ENCODE data around the gene EID3.

EID3 gene

GRCh38 chr12:104299842-104300481 lies 3.6 kb upstream of the EID3 start:
- Histone ChIP-seq H3K27me3 (ENCODE audit: control insufficient read depth in 5 of 5, insufficient read depth in 4 of 5, low read length in 5 of 5) (no peaks in the 10 kb centered on the region), H3K9me3 (ENCODE audit: control insufficient read depth in 5 of 5, low read length in 5 of 5) (no peaks in the 10 kb centered on the region), H3K27ac (ENCODE audit: low read depth, low read length) (no peak overlapping the region), H3K4me1 (ENCODE audit: control insufficient read depth in 5 of 5, insufficient read depth in 5 of 5, low read length in 5 of 5) (peaks cover 0 to 42% (median 29%) of the 10 kb centered on the region in 5 donors), H3K4me3 (ENCODE audit: low read depth in 1 of 5, low read length in 5 of 5) (no peak overlapping the region), H3K36me3 (ENCODE audit: control insufficient read depth in 5 of 5, insufficient read depth in 5 of 5, low read length in 5 of 5) (peaks cover 2 to 24% (median 10%) of the 10 kb centered on the region in 5 donors), H3K9ac (ENCODE audit: low read length in 5 of 5) (peak overlapping the region in 1 of 5 donors; percentile 7)

DNA sequence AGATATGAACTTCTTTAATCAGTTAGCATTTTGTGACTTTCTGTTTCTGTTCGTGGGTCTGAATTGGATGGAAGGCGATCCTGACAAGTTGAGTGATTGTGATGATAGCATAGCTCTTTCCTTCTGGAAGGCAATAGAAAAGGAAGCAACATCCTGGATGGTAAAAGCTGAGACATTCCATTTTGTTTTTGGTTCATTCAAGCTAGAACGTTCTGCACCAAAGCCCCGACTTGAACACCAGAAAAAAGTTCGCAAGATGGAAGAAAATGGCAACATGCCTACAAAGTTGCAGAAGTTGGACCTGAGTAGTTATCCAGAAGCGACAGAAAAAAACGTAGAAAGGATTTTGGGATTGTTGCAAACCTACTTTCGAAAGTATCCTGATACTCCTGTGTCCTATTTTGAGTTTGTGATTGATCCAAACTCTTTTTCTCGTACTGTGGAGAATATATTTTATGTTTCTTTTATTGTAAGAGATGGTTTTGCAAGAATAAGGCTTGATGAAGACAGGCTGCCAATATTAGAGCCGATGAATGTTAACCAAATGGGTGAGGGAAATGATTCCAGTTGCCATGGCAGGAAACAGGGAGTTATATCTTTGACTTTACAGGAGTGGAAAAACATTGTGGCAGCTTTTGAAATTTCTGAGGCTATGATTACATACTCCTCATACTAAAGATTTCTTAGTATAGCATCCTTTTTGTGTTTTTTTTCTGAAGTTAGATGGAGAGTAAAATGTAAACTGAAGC lies 896 bp downstream of the EID3 start:
- peak overlapping the region; percentile 79 for H3K27ac ChIP-seq (ENCODE audit: low read depth, low read length)
- peak overlapping the region; percentile 58 to 84 (median 80) for H3K4me3 ChIP-seq (ENCODE audit: low read depth in 1 of 5, low read length in 5 of 5)
- no peaks in the 10 kb centered on the region for H3K9me3 ChIP-seq (ENCODE audit: control insufficient read depth in 5 of 5, low read length in 5 of 5)
- H3K9ac ChIP-seq (ENCODE audit: low read length in 5 of 5): peak overlapping the region; percentile 52 to 86 (median 67)
- H3K27me3 ChIP-seq (ENCODE audit: control insufficient read depth in 5 of 5, insufficient read depth in 4 of 5, low read length in 5 of 5): no peaks in the 10 kb centered on the region
- peaks cover 0 to 52% (median 39%) of the 10 kb centered on the region in 5 donors for H3K4me1 ChIP-seq (ENCODE audit: control insufficient read depth in 5 of 5, insufficient read depth in 5 of 5, low read length in 5 of 5)
- peaks cover 0 to 2% (median 0%) of the 10 kb centered on the region in 5 donors for H3K36me3 ChIP-seq (ENCODE audit: control insufficient read depth in 5 of 5, insufficient read depth in 5 of 5, low read length in 5 of 5)

- H3K27ac ChIP-seq (ENCODE audit: low read depth, low read length): no peak overlapping the region
Observed at GRCh38 chr12:104305349-104305748, 1.8 kb downstream of the EID3 start.

DNA sequence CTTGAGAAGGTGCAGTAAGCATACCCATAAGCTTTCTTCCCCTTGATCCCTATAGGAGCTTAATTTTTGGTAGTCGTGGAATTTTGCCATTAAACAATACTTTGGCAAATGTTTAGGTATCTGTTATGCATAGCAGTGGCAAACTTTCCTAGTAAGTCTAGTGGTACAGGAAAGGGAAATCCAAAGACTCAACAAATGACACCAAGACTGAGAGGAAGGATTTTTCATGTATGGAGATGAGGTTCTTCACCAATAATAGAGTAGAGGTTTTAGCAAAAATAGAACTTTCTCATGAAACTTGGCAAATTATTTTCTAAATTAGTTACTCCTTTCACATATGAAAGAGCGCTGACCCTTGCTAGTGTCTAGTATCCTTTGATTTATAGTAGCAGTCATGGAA lies 2.8 kb downstream of the EID3 start:
- Histone ChIP-seq H3K4me1 (ENCODE audit: control insufficient read depth in 5 of 5, insufficient read depth in 5 of 5, low read length in 5 of 5) (peaks cover 0 to 44% (median 35%) of the 10 kb centered on the region in 5 donors), H3K4me3 (ENCODE audit: low read depth in 1 of 5, low read length in 5 of 5) (no peak overlapping the region), H3K27me3 (ENCODE audit: control insufficient read depth in 5 of 5, insufficient read depth in 4 of 5, low read length in 5 of 5) (no peaks in the 10 kb centered on the region), H3K9ac (ENCODE audit: low read length in 5 of 5) (no peak overlapping the region), H3K27ac (ENCODE audit: low read depth, low read length) (no peak overlapping the region), H3K36me3 (ENCODE audit: control insufficient read depth in 5 of 5, insufficient read depth in 5 of 5, low read length in 5 of 5) (peaks cover 0 to 6% (median 3%) of the 10 kb centered on the region in 5 donors), H3K9me3 (ENCODE audit: control insufficient read depth in 5 of 5, low read length in 5 of 5) (no peaks in the 10 kb centered on the region)

More at GRCh38 chr12:104305349-104305748, 1.8 kb downstream of the EID3 start:
- peaks cover 0 to 45% (median 35%) of the 10 kb centered on the region in 5 donors for H3K4me1 ChIP-seq (ENCODE audit: control insufficient read depth in 5 of 5, insufficient read depth in 5 of 5, low read length in 5 of 5)
- no peak overlapping the region for H3K4me3 ChIP-seq (ENCODE audit: low read depth in 1 of 5, low read length in 5 of 5)
- H3K36me3 ChIP-seq (ENCODE audit: control insufficient read depth in 5 of 5, insufficient read depth in 5 of 5, low read length in 5 of 5): peaks cover 0 to 5% (median 2%) of the 10 kb centered on the region in 5 donors
- no peak overlapping the region for H3K9ac ChIP-seq (ENCODE audit: low read length in 5 of 5)
- no peaks in the 10 kb centered on the region for H3K27me3 ChIP-seq (ENCODE audit: control insufficient read depth in 5 of 5, insufficient read depth in 4 of 5, low read length in 5 of 5)
- no peaks in the 10 kb centered on the region for H3K9me3 ChIP-seq (ENCODE audit: control insufficient read depth in 5 of 5, low read length in 5 of 5)

GRCh38 chr12:104306943-104307654 lies 3.6 kb downstream of the EID3 start:
- Histone ChIP-seq H3K27ac (ENCODE audit: low read depth, low read length) (no peak overlapping the region), H3K4me3 (ENCODE audit: low read depth in 1 of 5, low read length in 5 of 5) (no peak overlapping the region), H3K36me3 (ENCODE audit: control insufficient read depth in 5 of 5, insufficient read depth in 5 of 5, low read length in 5 of 5) (peaks cover 2 to 9% (median 6%) of the 10 kb centered on the region in 5 donors), H3K4me1 (ENCODE audit: control insufficient read depth in 5 of 5, insufficient read depth in 5 of 5, low read length in 5 of 5) (peaks cover 0 to 44% (median 35%) of the 10 kb centered on the region in 5 donors), H3K9ac (ENCODE audit: low read length in 5 of 5) (no peak overlapping the region), H3K27me3 (ENCODE audit: control insufficient read depth in 5 of 5, insufficient read depth in 4 of 5, low read length in 5 of 5) (no peaks in the 10 kb centered on the region), H3K9me3 (ENCODE audit: control insufficient read depth in 5 of 5, low read length in 5 of 5) (no peaks in the 10 kb centered on the region)

- Histone ChIP-seq H3K9me3 (ENCODE audit: control insufficient read depth in 5 of 5, low read length in 5 of 5) (no peaks in the 10 kb centered on the region), H3K27ac (ENCODE audit: low read depth, low read length) (no peak overlapping the region), H3K9ac (ENCODE audit: low read length in 5 of 5) (no peak overlapping the region), H3K27me3 (ENCODE audit: control insufficient read depth in 5 of 5, insufficient read depth in 4 of 5, low read length in 5 of 5) (no peaks in the 10 kb centered on the region), H3K4me1 (ENCODE audit: control insufficient read depth in 5 of 5, insufficient read depth in 5 of 5, low read length in 5 of 5) (peaks cover 0 to 44% (median 35%) of the 10 kb centered on the region in 5 donors), H3K36me3 (ENCODE audit: control insufficient read depth in 5 of 5, insufficient read depth in 5 of 5, low read length in 5 of 5) (peaks cover 8 to 13% (median 10%) of the 10 kb centered on the region in 5 donors), H3K4me3 (ENCODE audit: low read depth in 1 of 5, low read length in 5 of 5) (no peak overlapping the region)
Observed at GRCh38 chr12:104307655-104308000, 4.1 kb downstream of the EID3 start.

DNA sequence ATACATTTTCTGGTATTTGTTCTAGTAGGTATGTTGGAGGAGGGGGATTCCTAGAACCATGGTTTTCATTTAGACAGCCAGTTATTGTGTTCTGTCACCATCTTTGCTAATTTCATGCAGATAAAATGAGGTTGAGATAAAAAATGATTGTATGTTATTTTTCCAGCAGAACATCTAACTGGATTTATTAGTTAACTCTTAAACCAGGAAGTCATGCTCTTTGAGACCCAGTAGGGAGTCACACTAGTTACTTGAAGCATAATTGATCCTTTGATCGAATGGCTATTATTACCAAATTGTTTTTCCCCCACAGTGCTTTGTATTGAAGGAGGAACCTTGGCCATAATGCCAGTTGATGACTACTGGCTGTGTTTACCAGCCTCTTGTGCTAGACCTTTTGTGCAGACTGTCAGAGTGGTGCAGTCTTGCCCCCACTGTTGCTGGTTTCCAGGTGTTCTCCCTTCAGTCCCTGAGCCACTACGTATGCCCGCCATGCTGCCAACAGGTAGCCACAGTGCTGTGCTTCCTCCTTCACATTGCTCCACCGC lies 6.0 kb downstream of the EID3 start:
- Histone ChIP-seq H3K9me3 (ENCODE audit: control insufficient read depth in 5 of 5, low read length in 5 of 5) (no peaks in the 10 kb centered on the region), H3K27me3 (ENCODE audit: control insufficient read depth in 5 of 5, insufficient read depth in 4 of 5, low read length in 5 of 5) (no peaks in the 10 kb centered on the region), H3K27ac (ENCODE audit: low read depth, low read length) (no peak overlapping the region), H3K4me3 (ENCODE audit: low read depth in 1 of 5, low read length in 5 of 5) (no peak overlapping the region), H3K36me3 (ENCODE audit: control insufficient read depth in 5 of 5, insufficient read depth in 5 of 5, low read length in 5 of 5) (peaks cover 23 to 32% (median 27%) of the 10 kb centered on the region in 5 donors), H3K9ac (ENCODE audit: low read length in 5 of 5) (no peak overlapping the region), H3K4me1 (ENCODE audit: control insufficient read depth in 5 of 5, insufficient read depth in 5 of 5, low read length in 5 of 5) (peaks cover 0 to 29% (median 17%) of the 10 kb centered on the region in 5 donors)

DNA sequence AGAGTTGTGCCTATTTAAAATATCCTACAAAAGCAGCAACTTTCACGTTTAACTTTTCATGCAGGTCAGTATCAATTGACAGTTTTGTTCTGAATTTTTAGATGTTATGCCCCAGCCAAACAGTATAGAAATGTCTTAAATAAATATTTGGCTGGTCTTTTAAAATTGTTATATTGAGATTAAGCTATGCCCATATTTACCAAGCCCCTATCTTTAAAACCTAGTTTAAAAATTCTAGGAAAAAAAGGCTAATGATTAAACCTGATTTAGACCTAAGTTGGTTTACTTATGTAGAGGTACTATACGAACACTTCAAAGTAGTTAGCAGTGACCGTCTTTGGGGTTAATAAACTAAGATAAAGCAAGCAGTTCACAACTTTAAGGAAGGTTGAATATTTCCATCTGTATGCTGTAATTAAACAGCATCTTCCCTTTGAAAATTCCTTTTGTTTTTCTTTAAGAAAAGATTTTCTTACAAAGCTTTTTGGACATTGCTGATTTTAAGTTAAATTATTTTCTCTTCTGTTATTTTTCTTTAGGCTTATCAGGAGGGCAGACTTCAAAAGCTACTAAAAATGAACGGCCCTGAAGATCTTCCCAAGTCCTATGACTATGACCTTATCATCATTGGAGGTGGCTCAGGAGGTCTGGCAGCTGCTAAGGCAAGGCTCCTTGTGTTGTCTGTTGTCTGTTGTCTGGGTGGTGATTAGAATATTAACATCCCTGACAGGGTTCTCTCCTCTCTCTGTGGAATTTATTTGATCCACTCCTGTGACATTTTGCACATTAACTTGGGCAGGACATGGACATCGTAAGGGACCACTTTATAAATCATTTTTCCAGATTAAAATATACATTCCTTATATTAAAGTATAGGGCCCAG lies 7.5 kb downstream of the EID3 start:
- Histone ChIP-seq H3K9me3 (ENCODE audit: control insufficient read depth in 5 of 5, low read length in 5 of 5) (no peaks in the 10 kb centered on the region), H3K27me3 (ENCODE audit: control insufficient read depth in 5 of 5, insufficient read depth in 4 of 5, low read length in 5 of 5) (no peaks in the 10 kb centered on the region), H3K27ac (ENCODE audit: low read depth, low read length) (no peak overlapping the region), H3K4me1 (ENCODE audit: control insufficient read depth in 5 of 5, insufficient read depth in 5 of 5, low read length in 5 of 5) (peaks cover 0 to 18% (median 9%) of the 10 kb centered on the region in 5 donors), H3K9ac (ENCODE audit: low read length in 5 of 5) (no peak overlapping the region), H3K4me3 (ENCODE audit: low read depth in 1 of 5, low read length in 5 of 5) (no peak overlapping the region), H3K36me3 (ENCODE audit: control insufficient read depth in 5 of 5, insufficient read depth in 5 of 5, low read length in 5 of 5) (peaks cover 33 to 46% (median 38%) of the 10 kb centered on the region in 5 donors)

DNA sequence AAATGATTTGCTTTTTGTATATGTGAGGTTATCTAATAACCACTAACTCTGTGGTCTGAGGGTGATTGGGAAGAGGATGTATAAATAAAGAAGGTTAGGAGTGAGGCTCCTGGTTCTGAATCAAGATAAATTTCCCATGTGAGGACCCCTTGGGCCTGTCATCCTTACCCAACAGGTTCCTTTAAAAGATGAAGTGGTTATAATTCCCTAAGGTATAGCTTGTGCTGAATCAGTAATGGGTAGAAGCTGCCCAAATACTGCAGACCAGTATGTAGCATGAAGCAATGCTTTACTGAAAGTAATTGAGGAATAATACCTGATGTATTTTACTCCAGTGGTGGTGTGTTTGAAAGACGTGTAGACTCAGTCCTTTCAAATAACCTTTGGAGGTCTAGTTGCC lies 8.7 kb downstream of the EID3 start:
- H3K9me3 ChIP-seq (ENCODE audit: control insufficient read depth in 5 of 5, low read length in 5 of 5): no peaks in the 10 kb centered on the region
- peaks cover 35 to 56% (median 44%) of the 10 kb centered on the region in 5 donors for H3K36me3 ChIP-seq (ENCODE audit: control insufficient read depth in 5 of 5, insufficient read depth in 5 of 5, low read length in 5 of 5)
- no peaks in the 10 kb centered on the region for H3K27me3 ChIP-seq (ENCODE audit: control insufficient read depth in 5 of 5, insufficient read depth in 4 of 5, low read length in 5 of 5)
- H3K4me3 ChIP-seq (ENCODE audit: low read depth in 1 of 5, low read length in 5 of 5): no peak overlapping the region
- H3K27ac ChIP-seq (ENCODE audit: low read depth, low read length): no peak overlapping the region
- peaks cover 0 to 7% (median 5%) of the 10 kb centered on the region in 5 donors for H3K4me1 ChIP-seq (ENCODE audit: control insufficient read depth in 5 of 5, insufficient read depth in 5 of 5, low read length in 5 of 5)
- H3K9ac ChIP-seq (ENCODE audit: low read length in 5 of 5): no peak overlapping the region

Data from subcutaneous abdominal adipose tissue (tissue), 5 donors.